ENCODE results near the gene C10orf67.

- no peak for TF ChIP-seq POLR2AphosphoS5 (IDR thresholded peaks at IDR 0.05)
- no peak for TF ChIP-seq CTCF (IDR thresholded peaks at IDR 0.05)
- no peak for TF ChIP-seq POLR2A (IDR thresholded peaks at IDR 0.05; ENCODE audit: low read depth)
- TF ChIP-seq EP300 (IDR thresholded peaks at IDR 0.05), result no peak
These were observed 151.0 kb downstream of the C10orf67 start for GRCh38 chr10:23193435-23194074.
